Fibroblast of mammary gland (primary cell): ENCODE measurements around the gene STAT1.
A peak's percentile ranks its signal among the peaks of the same experiment; 100 is the strongest.

ENCODE experiments used
- DNase-seq: peaks from one replicate; pipeline ENCODE4 v3.0.0-alpha.2; 2010; ENCODE audit warnings: low read depth
- H3K4me3 ChIP-seq: 2 replicates; pipeline ENCODE4 v1.5.1; 2011; ENCODE audit warnings: low read depth, mild to moderate bottlenecking, low read length, moderate library complexity; ENCODE audit not compliant: control insufficient read depth
- CTCF ChIP-seq: conservative IDR thresholded peaks from 2 replicates; pipeline ENCODE4 v1.5.1; 2011; ENCODE audit warnings: low read depth, low read length, inconsistent platforms; ENCODE audit not compliant: control insufficient read depth, insufficient read depth

Gene STAT1

GRCh38 chr2:190987116-190987515 lies 26.9 kb downstream of the STAT1 start:
- DNase-seq, result no peak
- no peak for TF ChIP-seq CTCF
- no peak overlapping the region for H3K4me3 ChIP-seq

GRCh38 chr2:190986221-190986953 lies 27.6 kb downstream of the STAT1 start:
- no peak overlapping the region for H3K4me3 ChIP-seq
- no peak for DNase-seq
- no peak for TF ChIP-seq CTCF

- no peak overlapping the region for H3K4me3 ChIP-seq
- DNase-seq, result peak; percentile 63
- TF ChIP-seq CTCF, result no peak
These were observed 29.4 kb downstream of the STAT1 start for GRCh38 chr2:190984595-190984994.

- DNase-seq, result no peak
- no peak overlapping the region for H3K4me3 ChIP-seq
- TF ChIP-seq CTCF, result no peak
These were observed 31.5 kb downstream of the STAT1 start for GRCh38 chr2:190982262-190983034.

GRCh38 chr2:190981733-190982132 lies 32.2 kb downstream of the STAT1 start:
- H3K4me3 ChIP-seq, result no peak overlapping the region
- no peak for DNase-seq
- TF ChIP-seq CTCF, result no peak

GRCh38 chr2:190981333-190981732 lies 32.6 kb downstream of the STAT1 start:
- DNase-seq, result no peak
- no peak for TF ChIP-seq CTCF
- H3K4me3 ChIP-seq, result no peak overlapping the region
